Stimulated activated CD8-positive, alpha-beta memory T cell treated with anti-CD3 and anti-CD28 coated beads, Interleukin-4, amount 100 ng/mL, for 4 hours (primary cell): ENCODE results near the gene PCNT.

Experiments used
- DNase-seq, 2 donors: peaks; one replicate each; pipeline ENCODE4 v3.0.0-alpha.2; 2020; ENCODE audit warnings: low read depth in 2 of 2, low spot score in 1 of 2

PCNT gene

GRCh38 chr21:46334351-46335140 lies 10.6 kb downstream of the PCNT start:
- no peak for DNase-seq

GRCh38 chr21:46336603-46337002 lies 12.6 kb downstream of the PCNT start:
- no peak for DNase-seq

- no peak for DNase-seq
Measured at GRCh38 chr21:46340998-46341397, 17.0 kb downstream of the PCNT start.

- no peak for DNase-seq
Measured at GRCh38 chr21:46344219-46344915, 20.4 kb downstream of the PCNT start.

GRCh38 chr21:46345861-46346260 lies 21.9 kb downstream of the PCNT start:
- DNase-seq = no peak

- no peak for DNase-seq
Measured at GRCh38 chr21:46346296-46347202, 22.6 kb downstream of the PCNT start.

- no peak for DNase-seq
Measured at GRCh38 chr21:46347203-46347550, 23.2 kb downstream of the PCNT start.

- DNase-seq = no peak
Measured at GRCh38 chr21:46347791-46348381, 23.9 kb downstream of the PCNT start.

GRCh38 chr21:46349134-46349760 lies 25.3 kb downstream of the PCNT start:
- DNase-seq = no peak

GRCh38 chr21:46350571-46350970 lies 26.6 kb downstream of the PCNT start:
- DNase-seq = no peak

- DNase-seq = no peak
Measured at GRCh38 chr21:46350981-46351380, 27.0 kb downstream of the PCNT start.

- no peak for DNase-seq
Measured at GRCh38 chr21:46351476-46352163, 27.7 kb downstream of the PCNT start.

GRCh38 chr21:46352164-46352515 lies 28.2 kb downstream of the PCNT start:
- no peak for DNase-seq

- no peak for DNase-seq
Measured at GRCh38 chr21:46352913-46353312, 29.0 kb downstream of the PCNT start.

- no peak for DNase-seq
Measured at GRCh38 chr21:46354046-46354445, 30.1 kb downstream of the PCNT start.

- no peak for DNase-seq
Measured at GRCh38 chr21:46354518-46354917, 30.6 kb downstream of the PCNT start.

GRCh38 chr21:46355161-46356004 lies 31.4 kb downstream of the PCNT start:
- DNase-seq = peak in 1 of 2 donors; percentile 12

- DNase-seq = no peak
Measured at GRCh38 chr21:46356005-46356338, 32.0 kb downstream of the PCNT start.

- DNase-seq = no peak
Measured at GRCh38 chr21:46356494-46357334, 32.8 kb downstream of the PCNT start.
